ENCODE measurements around the gene FBXO21.
A peak's percentile ranks its signal among the peaks of the same experiment; 100 is the strongest.
"Not testable (repeated sequence)": the region's sequence is repeated elsewhere in the genome, so short reads cannot be mapped to it uniquely, and the experiment has no call there.

The FBXO21 gene

GRCh38 chr12:117190210-117190781 is at the start of gene FBXO21:
FBXO21 (minus strand) TSS chr12:117190470; CDS start chr12:117190456, 14 bp downstream.
- DNase-seq = peak; percentile 89

GRCh38 chr12:117236456-117237001 is 46.3 kb upstream of the FBXO21 start:
- peak; percentile 68 for DNase-seq

GRCh38 chr12:117235261-117235660 is 45.0 kb upstream of the FBXO21 start:
- DNase-seq = no peak

GRCh38 chr12:117234441-117234840 is 44.2 kb upstream of the FBXO21 start:
- no peak for DNase-seq

GRCh38 chr12:117231750-117232149 is 41.5 kb upstream of the FBXO21 start:
- DNase-seq = peak; percentile 3

GRCh38 chr12:117228239-117228638 is 38.0 kb upstream of the FBXO21 start:
- no peak for DNase-seq

GRCh38 chr12:117227000-117227653 is 36.9 kb upstream of the FBXO21 start:
- DNase-seq = no peak

GRCh38 chr12:117226505-117226904 is 36.2 kb upstream of the FBXO21 start:
- DNase-seq = no peak

- DNase-seq = no peak
Measured at GRCh38 chr12:117225179-117225578, 34.9 kb upstream of the FBXO21 start.

GRCh38 chr12:117220947-117221346 is 30.7 kb upstream of the FBXO21 start:
- not testable (repeated sequence) for DNase-seq

GRCh38 chr12:117218149-117218548 is 27.9 kb upstream of the FBXO21 start:
- no peak for DNase-seq

- DNase-seq = no peak
Measured at GRCh38 chr12:117216686-117217085, 26.4 kb upstream of the FBXO21 start.

GRCh38 chr12:117214797-117215196 is 24.5 kb upstream of the FBXO21 start:
- DNase-seq = no peak

- DNase-seq = no peak
Measured at GRCh38 chr12:117213295-117213808, 23.1 kb upstream of the FBXO21 start.

- peak; percentile 46 for DNase-seq
Measured at GRCh38 chr12:117212563-117213190, 22.4 kb upstream of the FBXO21 start.

GRCh38 chr12:117210266-117210918 is 20.1 kb upstream of the FBXO21 start:
- DNase-seq = no peak

- no peak for DNase-seq
Measured at GRCh38 chr12:117209626-117210025, 19.4 kb upstream of the FBXO21 start.

- no peak for DNase-seq
Measured at GRCh38 chr12:117208811-117209455, 18.7 kb upstream of the FBXO21 start.

- DNase-seq = no peak
Measured at GRCh38 chr12:117208206-117208605, 17.9 kb upstream of the FBXO21 start.

- no peak for DNase-seq
Measured at GRCh38 chr12:117207675-117208074, 17.4 kb upstream of the FBXO21 start.

- no peak for DNase-seq
Measured at GRCh38 chr12:117202556-117202955, 12.3 kb upstream of the FBXO21 start.

GRCh38 chr12:117202033-117202432 is 11.8 kb upstream of the FBXO21 start:
- no peak for DNase-seq

All from NCI-H146 (cell line).